Kidney epithelial cell (primary cell): Measurements from ENCODE around the gene PTPN11. TPM values are rescaled to one million over a fixed set of nuclear protein-coding genes. Genes with fewer than 3 reads are reported as not detected.

Source experiments
- DNase-seq: peaks from one replicate; pipeline ENCODE4 v3.0.0-alpha.2; 2010; ENCODE audit warnings: low read depth
- H3K27me3 ChIP-seq: 2 replicates; pipeline ENCODE4 v1.6.0; 2011; ENCODE audit warnings: low read length; ENCODE audit not compliant: control insufficient read depth, insufficient read depth
- H3K36me3 ChIP-seq: 2 replicates; pipeline ENCODE4 v1.5.1; 2011; ENCODE audit warnings: low read length; ENCODE audit not compliant: control insufficient read depth, insufficient read depth
- H3K4me3 ChIP-seq: 2 replicates; pipeline ENCODE4 v1.5.1; 2011; ENCODE audit warnings: low read depth, mild to moderate bottlenecking, control low read depth, low read length
- total RNA-seq: library from RNA; depleted of rRNA; stranded (reverse); fragments of >200 nt; gene quantifications from 2 replicates; pipeline ENCODE4 v1.2.3, GENCODE V29; 2015
- TF ChIP-seq, protein P1 (sequence below): IDR thresholded peaks from 2 replicates; pipeline ENCODE4 v1.5.1; 2011; ENCODE audit warnings: mild to moderate bottlenecking, moderate library complexity, low read length, control low read depth, inconsistent platforms; ENCODE audit not compliant: insufficient read depth, poor library complexity, severe bottlenecking

PTPN11 gene
- total RNA-seq, 1 donor from 2014 or later, result 91.1 TPM

DNA sequence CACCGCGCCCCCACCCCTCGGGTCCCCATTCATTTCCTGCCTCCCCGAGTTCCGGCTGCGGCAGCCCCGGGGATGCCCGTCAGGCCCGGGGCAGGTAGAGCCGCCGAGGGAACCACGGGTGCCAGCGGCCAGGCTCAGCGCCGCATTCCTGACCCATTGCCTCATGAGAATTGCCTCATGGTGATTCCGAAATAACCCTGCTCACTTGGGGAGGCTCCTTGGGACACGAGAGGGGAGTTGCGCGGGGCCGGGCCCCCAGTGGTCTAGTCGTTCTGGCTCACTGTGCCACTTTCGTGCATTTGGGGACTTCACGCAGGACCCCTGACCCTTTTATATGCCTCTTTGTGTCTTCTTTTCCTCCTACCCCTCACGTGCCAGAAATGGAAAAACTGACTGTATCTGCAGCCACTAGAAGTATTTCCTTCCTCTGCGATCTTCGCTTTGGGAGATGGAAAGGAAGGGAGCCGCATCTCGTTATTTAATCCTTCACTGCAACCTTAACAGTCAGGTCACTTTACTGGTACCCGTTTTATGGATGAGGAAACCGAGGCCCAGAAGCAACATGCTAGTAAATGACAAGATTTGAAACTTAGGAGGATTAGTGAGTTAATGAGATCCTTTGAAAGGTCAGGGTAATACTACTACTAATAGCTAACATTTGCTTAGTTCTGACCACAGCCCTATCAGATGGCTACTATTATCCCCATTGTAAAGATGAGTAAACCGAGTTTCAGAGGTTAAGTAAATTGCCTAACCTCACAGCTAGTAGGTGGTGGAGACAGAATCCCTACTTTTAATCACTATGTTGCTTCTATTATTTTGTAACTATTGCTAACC lies 768 bp downstream of the PTPN11 start:
- DNase-seq, result peak; percentile 39
- Histone ChIP-seq H3K27me3 (no peaks in the 10 kb centered on the region), H3K4me3 (peak overlapping the region; percentile 99), H3K36me3 (no peaks in the 10 kb centered on the region)
- TF ChIP-seq, protein P1, sequence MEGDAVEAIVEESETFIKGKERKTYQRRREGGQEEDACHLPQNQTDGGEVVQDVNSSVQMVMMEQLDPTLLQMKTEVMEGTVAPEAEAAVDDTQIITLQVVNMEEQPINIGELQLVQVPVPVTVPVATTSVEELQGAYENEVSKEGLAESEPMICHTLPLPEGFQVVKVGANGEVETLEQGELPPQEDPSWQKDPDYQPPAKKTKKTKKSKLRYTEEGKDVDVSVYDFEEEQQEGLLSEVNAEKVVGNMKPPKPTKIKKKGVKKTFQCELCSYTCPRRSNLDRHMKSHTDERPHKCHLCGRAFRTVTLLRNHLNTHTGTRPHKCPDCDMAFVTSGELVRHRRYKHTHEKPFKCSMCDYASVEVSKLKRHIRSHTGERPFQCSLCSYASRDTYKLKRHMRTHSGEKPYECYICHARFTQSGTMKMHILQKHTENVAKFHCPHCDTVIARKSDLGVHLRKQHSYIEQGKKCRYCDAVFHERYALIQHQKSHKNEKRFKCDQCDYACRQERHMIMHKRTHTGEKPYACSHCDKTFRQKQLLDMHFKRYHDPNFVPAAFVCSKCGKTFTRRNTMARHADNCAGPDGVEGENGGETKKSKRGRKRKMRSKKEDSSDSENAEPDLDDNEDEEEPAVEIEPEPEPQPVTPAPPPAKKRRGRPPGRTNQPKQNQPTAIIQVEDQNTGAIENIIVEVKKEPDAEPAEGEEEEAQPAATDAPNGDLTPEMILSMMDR, result no peak

DNA sequence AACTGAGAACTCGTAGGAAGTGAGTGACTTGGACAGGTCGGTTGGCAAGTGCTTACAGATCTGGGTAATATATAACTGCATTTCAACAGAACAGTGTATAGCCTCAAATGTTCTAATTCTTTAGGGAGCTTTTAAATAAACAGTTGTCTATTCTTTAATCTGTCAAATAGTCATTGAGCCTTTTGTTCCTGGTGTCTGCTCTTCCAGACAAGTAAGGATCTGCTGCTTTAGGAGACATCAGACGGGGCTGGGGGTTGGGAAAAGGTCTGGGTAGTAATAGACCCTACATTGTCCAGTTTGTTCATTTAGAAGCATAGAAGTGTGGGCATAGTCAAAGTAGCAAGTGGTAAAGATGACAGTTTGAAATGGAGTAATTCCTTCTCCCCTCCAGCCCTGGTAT lies 2.0 kb downstream of the PTPN11 start:
- Histone ChIP-seq H3K4me3 (no peak overlapping the region), H3K36me3 (no peaks in the 10 kb centered on the region), H3K27me3 (no peaks in the 10 kb centered on the region)
- DNase-seq, result no peak
- TF ChIP-seq, protein P1, result no peak

DNA sequence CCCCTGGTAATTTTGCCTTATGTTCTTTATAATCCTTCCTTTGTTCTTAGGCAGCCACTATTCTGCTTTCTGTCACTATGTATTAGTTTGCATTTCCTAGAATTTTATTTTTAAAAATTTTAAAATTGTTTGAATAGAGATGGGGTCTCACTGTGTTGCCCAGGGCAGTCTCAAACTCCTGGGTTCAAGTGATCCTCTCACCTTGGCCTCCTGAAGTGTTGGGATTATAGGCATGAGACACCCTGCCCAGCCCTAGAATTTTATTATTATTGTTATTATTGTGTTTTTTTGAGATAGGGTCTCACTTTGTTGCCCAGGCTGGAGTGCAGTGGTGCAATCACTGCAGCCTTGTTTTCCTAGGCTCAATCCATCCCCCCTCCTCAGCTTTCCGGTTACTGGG lies 2.6 kb downstream of the PTPN11 start:
- no peaks in the 10 kb centered on the region for H3K27me3 ChIP-seq
- DNase-seq, result no peak
- no peaks in the 10 kb centered on the region for H3K36me3 ChIP-seq
- TF ChIP-seq, protein P1, result no peak
- no peak overlapping the region for H3K4me3 ChIP-seq

DNA sequence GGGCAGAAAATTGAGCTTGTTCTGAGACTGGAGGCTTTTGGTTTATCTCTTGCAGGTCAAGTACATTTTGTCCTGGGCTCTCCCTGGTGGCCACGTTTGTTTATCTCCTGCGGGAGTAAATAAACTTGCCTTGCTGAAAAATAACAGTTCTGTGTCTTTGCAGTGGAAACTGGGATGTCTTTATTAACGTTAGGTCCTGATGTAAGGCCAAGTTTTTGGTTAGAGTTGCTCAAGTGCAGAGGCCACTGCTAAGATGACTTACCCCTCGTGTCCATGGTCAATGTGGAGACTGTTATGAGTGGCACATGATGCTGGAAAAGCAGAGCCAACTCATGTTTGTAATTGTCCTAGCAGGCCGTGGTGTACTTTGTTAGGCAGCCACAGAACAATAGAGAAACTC lies 3.8 kb downstream of the PTPN11 start:
- Histone ChIP-seq H3K27me3 (no peaks in the 10 kb centered on the region), H3K4me3 (no peak overlapping the region), H3K36me3 (no peaks in the 10 kb centered on the region)
- no peak for DNase-seq
- TF ChIP-seq, protein P1, result no peak

DNA sequence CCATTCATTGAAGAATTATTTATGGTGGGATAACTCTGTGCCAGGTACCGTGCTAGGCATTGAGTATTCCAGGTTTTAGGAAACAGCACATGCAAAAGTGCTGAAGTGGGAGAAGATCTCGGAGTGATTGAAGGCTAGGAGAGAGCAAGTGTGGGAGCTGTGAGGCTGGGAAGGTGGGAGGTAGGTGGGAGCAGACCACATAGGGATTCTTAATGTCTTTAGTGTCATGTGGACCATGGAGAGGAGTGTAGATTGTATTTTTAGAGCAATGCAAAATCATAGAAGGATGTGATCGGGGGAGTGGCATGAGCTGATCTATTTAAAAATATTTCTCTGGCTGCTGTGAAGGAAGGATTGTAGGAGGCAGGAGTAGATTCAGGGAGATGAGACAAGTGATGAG lies 5.4 kb downstream of the PTPN11 start:
- Histone ChIP-seq H3K4me3 (no peak overlapping the region), H3K36me3 (no peaks in the 10 kb centered on the region), H3K27me3 (no peaks in the 10 kb centered on the region)
- TF ChIP-seq, protein P1, result no peak
- DNase-seq, result no peak
